ACHN (cell line): Measurements from ENCODE around the gene NAV3.
A peak's percentile ranks its signal among the peaks of the same experiment; 100 is the strongest.
"Not testable (repeated sequence)": the region's sequence is repeated elsewhere in the genome, so short reads cannot be mapped to it uniquely, and the experiment has no call there.

Source experiments
- DNase-seq: peaks from one replicate; pipeline ENCODE4 v3.0.0-alpha.2; 2015
- in situ Hi-C: cut with HindIII; loops from 2 replicates; pipeline ENCODE4 v1.10.0; 2017; ENCODE audit warnings: low sequenced_read_pairs, low pct_ligation_motif_present, low pct_unique_long_range_greater_than_20kb

The NAV3 gene

DNA sequence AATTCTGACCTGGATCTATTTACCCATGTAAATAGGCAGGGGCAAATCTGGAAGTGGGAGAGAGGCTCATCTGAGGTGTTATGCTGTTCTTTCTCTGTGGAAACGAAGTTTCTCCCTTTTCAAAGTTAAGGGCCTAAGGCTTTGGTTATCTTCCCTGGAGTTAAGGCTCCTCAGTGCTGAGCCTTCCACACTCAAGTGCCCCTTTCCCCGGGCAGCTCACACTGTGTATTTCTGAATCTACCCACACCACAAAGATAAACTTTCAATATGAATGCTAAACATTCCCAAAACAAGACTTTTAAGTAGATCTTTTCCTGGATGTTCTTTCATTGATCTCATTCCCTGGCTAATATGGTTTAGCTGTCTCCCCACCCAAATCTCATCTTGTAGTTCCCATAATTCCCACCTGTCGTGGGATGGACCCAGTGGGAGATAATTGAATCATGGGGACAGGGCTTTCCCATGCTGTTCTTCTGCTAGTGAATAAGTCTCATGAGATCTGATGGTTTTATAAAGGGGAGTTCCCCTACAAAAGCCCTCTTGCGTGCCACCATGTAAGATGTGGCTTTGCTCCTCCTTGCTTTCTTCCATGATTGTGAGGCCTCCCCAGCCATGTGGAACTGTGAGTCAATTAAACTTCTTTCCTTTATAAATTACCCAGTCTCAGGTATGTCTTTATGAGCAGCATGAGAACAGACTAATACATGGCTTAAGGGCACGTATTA lies 251.1 kb downstream of the NAV3 start:
- no peak for DNase-seq
- in situ Hi-C loops, result no loop called here

DNA sequence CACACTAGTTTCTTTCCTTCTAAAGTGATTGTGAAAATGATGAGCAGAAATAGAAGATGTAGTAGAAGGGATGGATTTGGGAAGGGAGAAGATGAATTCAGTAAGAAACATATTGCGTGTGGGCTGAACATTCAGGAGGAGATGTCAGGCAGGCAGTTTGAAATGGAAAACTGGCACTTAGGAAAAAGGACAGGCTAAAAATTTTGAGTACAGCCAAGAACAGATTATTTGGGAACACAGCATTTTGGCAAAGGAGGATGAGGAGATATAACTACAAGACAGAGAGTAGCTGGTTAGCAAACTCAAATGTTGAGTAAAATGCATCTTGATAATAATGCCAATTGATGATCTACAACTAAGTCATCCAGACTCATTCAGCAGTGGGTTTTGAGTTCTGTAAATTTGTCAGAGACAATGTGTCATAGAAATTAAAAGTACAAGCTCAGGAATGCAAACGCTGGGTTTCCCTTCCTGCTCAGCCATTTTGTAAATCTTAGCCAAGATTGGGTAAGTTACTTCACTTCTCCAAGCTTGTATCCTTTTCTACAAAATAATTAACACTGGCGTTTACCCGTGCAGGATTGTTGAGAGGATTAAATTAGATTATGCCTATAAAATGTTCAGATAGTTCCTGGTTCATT lies 255.0 kb downstream of the NAV3 start:
- DNase-seq, result no peak
- in situ Hi-C loops, result no loop called here

DNA sequence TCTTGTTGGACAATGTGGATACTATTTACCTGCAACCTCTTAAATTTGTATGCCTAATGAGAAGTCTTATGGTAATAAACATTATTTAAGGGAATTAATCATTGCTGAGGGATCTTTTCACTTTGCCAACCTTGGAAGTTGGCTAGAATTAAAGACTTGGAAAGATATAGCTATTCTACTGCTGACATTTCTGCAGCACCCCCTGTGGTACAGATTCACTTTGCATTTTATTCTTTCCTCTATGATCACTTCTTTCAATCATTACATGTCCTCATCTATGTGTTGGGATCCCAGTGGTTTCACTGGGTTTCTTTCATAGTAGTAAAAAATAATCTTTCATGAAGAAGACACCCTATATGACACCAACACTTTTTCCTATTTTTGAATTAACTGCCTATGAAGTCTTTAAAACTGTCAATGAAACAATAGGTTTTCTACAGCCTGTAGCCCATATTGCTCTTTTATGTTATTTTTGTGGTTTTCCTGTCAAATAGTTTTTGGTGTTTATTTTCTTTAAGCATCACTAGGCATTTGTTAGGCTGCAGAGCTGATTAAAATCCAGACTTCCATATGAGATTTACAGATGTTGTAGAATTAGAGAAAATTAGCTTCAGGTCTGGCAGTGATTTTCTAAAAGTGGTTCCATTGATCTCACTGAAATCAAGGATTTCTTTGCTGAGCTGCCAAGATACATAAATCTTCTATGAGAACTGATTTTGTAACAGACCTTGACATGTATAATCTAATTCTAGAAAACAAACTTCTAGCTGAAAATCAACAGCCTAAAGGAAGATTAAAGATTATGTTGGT lies 256.1 kb downstream of the NAV3 start:
- in situ Hi-C loops, result no loop called here
- peak; percentile 57 for DNase-seq

DNA sequence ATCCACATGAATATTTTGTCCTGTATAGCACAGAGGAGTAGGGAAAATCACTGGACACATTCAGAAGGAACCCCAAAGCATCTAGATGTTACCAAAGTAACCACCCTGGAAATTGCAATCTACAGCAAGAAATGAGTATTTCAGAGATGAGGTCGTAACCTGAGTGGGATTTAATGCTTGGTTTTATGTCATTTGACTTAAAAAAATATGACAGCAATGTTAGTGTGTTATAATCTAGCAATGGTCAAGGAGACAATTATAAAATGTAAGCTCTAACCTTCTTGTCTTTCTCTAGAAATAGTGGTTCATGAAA lies 256.6 kb downstream of the NAV3 start:
- in situ Hi-C loops, result no loop called here
- DNase-seq, result no peak

DNA sequence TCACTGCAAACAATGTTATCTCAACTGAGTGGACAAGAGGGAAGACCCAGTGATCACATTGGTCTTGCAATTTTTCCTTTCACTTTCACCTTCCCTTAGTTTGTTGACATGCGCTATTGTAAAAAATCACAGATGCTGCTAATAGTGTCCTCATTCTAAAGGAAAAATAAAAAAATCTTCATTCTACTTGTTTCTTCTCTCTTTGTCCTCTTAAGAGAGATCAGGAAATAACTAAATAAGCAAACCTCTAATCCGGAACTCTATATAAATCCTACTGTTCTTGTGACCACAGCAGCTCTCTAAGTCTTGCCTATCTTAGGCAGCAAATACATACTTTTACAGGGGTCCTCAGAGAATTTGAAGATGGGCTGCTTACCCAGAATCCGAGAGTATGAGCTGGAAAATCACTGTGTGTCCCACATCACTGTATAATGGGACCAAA lies 257.7 kb downstream of the NAV3 start:
- DNase-seq, result peak; percentile 76
- in situ Hi-C loops, result no loop called here

DNA sequence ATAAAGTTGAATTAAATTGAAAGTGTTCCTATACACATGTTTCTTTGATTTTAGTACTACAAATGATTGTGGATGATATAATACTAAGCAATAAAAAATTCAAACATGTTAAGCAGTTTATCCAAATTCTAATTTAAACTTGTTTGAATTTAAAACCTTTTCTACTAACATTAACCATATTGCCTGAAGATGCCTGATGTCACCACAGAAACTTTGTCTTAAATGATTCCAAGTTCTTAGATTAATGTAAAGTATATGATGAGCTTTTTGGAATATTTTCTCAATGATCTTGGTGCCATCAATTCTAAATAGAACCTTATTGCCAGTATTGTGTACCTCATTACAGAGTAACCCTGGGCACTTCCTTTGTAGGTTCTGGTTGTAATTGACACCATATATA lies 259.6 kb downstream of the NAV3 start:
- in situ Hi-C loops, result no loop called here

DNA sequence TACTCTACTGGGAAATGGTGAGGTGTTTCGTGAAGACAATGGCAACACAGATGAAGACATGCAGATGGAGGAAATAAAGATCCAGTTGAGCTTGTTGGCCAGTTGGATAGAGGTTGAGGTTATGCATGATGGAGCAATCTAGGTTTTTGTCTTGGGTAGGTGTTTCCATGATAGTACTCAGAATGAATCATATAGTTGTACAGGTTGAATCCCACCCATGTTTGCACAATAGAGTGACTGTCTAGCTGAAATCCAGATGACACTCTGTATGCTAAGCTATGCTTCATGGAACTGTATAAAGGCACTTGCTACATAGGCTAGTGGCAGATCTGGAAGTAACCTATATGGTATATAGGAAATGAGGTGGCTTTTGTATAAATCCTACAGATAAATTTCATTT lies 264.9 kb downstream of the NAV3 start:
- in situ Hi-C loops, result no loop called here
- DNase-seq, result no peak

More for the DNA sequence above, 259.6 kb downstream of the NAV3 start:
- DNase-seq, result no peak

DNA sequence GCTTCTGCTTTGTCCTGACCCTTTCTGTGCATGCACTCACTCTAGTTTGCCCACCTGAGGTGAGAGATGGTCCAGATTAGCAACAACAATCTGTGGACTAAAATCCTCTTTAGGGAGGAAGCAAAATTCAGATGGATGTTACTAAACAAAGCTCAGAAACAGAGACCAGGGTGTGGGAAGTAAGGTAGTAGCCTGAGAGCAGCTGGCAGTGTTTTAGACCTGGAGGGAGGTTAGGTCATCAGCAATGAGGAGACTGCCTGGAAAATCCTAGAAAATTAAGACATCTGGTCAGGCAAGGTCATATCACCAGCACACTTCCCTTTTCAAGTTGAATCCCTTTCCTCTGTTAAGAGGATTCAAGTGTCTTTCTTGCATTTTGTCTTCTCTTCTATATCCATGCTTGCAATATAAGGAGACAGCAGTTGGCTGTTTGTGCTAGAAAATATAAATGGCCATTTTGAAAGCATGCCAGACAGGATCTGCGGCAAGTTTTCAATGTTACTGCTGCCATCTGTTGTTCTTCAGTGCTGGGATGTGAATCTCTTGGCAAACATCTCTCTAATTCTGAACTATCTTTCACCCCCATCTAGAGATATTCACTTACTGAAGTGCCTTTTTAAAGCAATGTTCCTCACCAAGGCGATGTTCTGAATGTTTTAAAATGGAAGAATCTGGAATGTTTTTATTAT lies 266.4 kb downstream of the NAV3 start:
- in situ Hi-C loops, result no loop called here
- no peak for DNase-seq

DNA sequence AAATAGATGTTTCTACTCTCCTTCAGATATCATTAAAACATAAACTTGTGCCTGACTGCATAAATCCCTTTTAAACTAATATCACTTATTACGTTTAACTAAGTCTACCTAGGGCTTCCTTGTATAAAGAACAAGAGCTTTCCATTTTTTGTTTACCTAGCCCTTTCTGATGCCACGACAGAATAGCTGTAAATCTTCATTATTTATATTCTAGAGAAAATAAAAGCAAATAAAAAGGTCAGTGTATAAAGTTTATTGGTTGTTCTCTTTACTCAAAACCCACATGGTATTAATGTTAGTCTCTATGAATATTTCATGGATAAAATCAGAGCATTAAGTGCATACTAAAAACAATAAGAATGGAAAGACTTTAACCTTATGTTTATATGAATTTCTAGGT lies 269.1 kb downstream of the NAV3 start:
- in situ Hi-C loops, result no loop called here
- DNase-seq, result no peak

DNA sequence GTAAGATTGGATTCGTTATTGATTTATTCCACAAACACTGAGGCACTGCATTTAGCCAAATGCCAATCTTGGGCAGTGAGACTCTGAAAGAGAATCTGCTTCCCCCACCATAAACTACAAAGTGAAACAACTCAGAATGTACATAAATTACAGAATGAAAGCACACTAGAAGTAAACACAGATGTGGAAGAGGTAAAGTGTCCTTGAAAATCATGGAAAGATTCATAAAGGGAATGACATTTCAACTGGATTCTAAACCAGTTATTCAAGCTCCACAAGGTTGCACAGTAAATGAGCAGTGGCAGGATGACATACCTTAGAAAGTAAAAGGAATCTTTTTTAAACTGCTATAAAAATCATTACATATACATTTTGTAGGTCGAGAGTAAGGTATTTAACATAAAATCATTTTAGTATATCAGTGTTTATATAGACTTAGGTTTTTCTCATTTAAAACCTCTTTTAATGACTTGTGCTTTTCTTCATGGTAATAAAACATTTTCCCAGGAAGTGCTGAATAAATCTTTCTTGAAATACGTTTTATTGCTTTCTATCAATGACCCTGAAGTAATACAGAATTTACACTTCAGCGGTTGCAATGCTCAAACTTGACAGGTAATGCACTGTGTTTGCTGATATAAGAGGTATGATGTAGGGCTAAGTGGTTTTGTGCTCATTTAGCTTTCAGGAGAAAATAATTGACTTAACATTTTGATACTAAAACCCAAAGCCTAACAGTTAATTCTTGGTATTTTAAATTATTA lies 270.6 kb downstream of the NAV3 start:
- in situ Hi-C loops, result no loop called here
- no peak for DNase-seq

DNA sequence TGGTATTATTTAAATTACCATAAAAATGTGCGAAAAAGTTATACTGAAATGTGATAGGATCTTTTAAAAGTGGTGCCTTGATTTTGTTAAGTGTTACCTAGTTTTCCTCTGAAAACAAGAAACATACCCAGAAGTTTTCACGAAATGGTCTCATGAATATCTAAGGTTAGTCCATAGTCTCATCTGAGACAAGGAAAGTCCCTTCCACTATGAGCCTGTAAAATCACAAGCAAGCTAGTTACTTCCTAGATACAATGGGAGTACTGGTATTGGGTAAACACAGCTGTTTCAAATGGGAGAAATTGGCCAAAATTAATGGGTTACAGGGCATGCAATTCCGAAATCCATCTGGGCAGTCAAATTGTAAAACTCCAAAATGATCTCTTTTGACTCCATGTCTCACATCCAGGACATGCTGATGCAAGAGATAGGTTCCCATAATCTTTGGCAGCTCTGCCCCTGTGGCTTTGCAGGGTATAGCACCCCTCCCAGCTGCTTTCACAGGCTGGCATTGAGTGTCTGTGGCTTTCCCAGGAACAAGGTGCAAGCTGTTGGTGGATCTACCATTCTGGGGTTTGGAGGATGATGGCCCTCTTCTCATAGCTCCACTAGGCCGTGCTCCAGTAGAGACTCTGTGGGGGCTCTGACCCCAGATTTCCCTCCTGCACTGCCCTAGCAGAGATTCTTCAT lies 271.4 kb downstream of the NAV3 start:
- in situ Hi-C loops, result no loop called here
- DNase-seq, result peak; percentile 25

DNA sequence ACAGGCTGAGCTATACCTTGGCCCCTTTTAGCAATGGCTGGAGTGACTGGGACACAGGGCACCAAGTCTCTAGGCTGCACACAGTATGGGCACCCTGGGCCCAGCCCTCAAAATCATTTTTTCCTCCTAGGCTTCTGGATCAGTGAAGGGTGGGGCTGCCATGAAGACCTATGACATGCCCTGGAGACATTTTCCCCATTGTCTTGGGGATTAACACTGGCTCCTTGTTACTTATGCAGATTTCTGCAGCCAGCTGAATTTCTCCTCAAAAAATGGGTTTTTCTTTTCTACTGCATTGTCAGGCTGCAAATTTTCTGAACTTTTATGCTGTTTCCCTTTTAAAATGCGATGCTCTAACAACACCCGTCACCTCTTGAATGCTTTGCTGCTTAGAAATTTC lies 272.1 kb downstream of the NAV3 start:
- in situ Hi-C loops, DNase-seq: not testable (repeated sequence)

DNA sequence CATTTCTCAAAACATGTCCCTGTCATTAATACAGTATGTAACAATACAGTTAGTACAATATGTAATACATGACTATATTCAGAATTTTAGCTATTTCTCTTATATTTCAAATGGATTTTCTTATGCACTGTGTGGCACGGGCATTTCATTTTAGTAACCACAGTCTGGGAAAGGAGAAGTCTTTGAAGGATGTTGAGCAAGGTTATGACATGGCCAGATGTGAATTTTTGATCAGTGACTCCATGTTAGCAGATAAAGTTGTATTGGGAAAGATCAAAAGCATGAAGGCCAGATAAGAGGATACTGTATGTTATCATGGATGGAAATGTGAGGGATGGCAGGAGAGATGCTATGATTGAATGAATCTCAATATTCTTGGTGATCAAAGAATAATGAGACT lies 285.2 kb downstream of the NAV3 start:
- in situ Hi-C loops, result no loop called here
- no peak for DNase-seq

DNA sequence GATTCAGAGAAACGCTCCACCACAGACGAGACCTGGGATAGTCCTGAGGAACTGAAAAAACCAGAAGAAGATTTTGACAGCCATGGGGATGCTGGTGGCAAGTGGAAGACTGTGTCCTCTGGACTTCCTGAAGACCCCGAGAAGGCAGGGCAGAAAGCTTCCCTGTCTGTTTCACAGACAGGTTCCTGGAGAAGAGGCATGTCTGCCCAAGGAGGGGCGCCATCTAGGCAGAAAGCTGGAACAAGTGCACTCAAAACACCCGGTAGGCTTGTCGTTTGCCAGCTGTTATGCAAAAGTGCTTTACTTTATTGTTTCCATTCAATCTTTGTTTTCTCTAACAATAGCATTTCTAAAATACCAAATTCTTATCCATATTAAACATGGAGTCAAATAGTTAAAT lies 287.3 kb downstream of the NAV3 start:
- DNase-seq, result peak; percentile 20
- in situ Hi-C loops, result no loop called here

DNA sequence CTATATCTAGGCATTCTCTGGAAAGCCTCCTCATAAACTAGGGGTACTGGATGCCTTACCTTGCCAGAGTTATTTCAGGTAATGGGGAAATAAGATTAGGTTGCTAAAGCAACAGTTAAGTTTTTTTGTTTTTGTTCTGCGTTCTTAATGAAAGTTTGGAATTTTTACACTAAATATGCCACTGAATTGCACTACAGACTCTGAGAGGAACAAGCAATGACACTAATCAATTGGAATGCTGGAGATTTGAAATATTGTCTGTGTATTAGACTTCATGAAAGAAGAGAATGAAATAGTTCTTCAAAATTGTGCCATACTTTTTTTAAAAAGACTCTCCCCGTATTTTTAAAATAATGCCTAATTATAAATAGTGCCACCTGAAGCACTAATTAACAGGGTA lies 287.8 kb downstream of the NAV3 start:
- DNase-seq, result no peak
- in situ Hi-C loops, result no loop called here

DNA sequence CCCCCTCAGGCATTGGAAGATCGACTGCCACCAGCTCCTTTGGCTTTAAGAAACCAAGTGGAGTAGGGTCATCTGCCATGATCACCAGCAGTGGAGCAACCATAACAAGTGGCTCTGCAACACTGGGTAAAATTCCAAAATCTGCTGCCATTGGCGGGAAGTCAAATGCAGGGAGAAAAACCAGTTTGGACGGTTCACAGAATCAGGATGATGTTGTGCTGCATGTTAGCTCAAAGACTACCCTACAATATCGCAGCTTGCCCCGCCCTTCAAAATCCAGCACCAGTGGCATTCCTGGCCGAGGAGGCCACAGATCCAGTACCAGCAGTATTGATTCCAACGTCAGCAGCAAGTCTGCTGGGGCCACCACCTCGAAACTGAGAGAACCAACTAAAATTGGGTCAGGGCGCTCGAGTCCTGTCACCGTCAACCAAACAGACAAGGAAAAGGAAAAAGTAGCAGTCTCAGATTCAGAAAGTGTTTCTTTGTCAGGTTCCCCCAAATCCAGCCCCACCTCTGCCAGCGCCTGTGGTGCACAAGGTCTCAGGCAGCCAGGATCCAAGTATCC lies 288.7 kb downstream of the NAV3 start:
- in situ Hi-C loops, result no loop called here
- DNase-seq, result no peak

DNA sequence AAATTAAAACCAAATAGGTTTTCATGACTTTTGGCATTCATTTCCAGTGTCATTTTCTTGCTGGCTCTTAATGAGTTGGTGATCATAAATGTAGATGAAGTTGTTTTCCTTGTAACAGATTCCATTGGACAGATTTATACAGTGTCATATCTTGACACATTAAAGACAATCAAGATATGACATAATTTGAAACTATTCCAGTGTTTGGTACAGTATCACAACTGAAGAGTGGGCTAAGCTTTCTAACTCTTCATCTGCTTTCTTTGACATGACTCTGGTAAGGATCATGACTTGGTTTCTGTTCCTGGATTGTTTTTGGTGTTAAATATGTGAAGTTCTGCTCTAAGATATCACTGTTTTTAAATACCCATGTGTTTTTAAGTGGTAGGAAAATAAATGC lies 289.6 kb downstream of the NAV3 start:
- DNase-seq, result no peak
- in situ Hi-C loops, result no loop called here
